Myocyte (in vitro differentiated cells): ENCODE data around the gene TOX3. TPM values are rescaled to one million over a fixed set of nuclear protein-coding genes. Genes with fewer than 3 reads are reported as not detected.

Experiments
- DNase-seq: peaks from one replicate; pipeline ENCODE4 v3.0.0-alpha.2; 2012; ENCODE audit warnings: low read depth
- total RNA-seq: library from RNA; depleted of rRNA; stranded (reverse); fragments of >200 nt; gene quantifications from 2 replicates; pipeline ENCODE4 v1.2.3, GENCODE V29; 2014

TOX3 gene
- total RNA-seq, 1 donor from 2014 or later = not detected

DNA sequence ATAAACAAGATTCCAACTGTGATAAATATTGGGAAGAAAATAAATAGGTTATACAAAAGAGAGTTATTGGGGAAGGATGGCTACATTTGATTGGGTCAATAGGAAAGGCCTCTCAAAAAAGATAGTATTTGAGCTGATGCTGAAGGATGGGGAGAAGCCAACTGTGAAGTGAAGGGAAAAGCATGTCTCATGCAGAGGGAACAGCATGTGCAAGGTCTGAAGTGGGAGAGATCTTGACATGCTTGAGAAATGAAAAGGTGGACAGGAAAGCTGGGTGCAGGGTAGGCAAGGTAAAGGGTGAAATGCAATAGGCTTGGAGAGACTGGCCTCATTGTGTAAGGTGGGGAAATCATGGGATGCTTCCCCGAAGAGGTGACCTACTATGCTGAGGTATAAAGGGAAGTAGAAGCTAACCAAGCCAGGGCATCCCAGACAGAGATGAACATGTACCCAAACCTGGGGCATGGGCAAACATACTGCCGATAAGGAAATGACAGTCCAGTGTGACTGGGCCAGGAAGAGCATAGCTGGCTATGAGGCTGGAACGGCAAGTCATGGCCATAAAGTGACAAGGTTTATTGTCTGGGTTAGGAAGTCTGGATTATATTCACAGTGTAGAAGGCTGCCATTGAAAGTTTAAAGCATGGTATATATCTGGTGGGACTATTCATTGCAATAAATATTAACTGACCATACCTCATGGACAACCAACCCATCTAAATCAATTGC, 91.2 kb downstream of the TOX3 start:
- no peak for DNase-seq

DNA sequence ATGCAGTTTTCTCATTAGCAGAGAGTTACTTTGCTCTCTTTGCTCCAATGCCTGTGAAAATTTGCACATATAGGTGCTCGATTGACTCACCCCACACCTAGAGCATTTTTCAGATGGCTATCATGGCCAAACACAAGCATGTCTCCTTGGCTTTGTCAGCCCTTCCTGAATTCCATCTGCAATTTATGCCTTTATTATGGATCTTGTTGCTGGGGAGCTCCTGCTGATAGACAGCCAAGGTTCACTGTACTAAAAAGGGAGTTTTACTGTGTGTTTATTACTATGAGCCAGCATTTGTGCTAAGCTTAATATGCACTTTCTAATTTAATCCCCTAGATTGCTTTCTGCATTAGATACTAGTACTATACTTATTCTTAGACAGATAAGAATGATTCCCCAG, 93.3 kb downstream of the TOX3 start:
- DNase-seq = no peak

DNA sequence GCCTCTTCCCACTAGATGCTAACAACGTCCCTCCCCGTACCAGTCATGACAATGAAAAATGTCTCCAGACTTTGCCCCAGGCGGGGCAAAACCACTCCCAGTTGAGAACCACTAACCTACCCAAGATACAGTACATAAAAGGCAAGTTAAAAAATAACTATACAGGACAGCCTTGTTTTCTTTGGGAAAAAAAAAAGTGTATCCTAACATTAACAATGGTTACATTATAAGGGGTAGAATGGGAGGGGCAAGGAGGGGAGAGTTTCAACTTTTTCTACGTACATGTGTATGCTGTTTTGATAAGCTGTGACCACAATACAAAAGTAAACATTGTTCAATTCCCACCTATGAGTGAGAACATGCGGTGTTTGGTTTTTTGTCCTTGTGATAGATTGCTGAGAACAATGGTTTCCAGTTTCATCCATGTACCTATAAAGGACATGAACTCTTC, 94.9 kb downstream of the TOX3 start:
- no peak for DNase-seq

DNA sequence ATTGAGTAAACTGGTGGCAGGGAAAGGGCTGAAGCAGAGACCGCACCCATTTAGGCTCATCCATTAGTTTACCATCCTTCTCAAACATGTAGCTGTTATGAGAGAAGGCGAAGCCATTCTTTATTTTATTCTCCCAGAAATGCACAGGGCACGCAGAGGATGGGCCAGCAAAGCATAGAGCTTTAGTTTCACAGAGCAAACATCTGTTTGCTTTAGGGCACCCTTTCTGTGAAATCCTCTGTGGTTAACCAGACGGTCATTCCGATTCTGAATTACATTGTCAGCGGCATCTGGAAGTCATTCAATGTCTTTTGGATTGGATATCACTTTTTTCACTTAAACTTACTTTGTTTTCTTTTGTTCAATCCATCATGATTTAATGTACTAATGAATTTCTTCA, 96.0 kb downstream of the TOX3 start:
- no peak for DNase-seq

DNA sequence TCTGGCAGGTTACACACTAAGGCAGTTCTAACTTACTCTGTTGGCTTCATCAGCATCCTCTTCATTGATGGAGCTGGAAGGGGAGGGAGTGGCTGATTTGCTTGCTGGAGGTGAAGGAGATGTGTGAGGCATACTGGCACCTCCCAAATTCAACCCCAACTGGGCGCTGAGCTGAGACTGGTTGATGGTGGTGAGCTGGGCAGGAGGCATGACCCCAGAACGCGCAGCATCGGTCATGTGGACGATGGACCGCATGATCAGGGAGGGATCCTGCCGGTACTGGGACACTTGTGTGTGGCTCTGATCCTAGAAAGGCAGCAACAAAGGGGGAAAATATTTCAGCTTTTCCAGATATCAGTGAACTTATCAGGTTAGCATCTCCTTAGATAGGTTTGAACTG, 96.7 kb downstream of the TOX3 start:
- no peak for DNase-seq

DNA sequence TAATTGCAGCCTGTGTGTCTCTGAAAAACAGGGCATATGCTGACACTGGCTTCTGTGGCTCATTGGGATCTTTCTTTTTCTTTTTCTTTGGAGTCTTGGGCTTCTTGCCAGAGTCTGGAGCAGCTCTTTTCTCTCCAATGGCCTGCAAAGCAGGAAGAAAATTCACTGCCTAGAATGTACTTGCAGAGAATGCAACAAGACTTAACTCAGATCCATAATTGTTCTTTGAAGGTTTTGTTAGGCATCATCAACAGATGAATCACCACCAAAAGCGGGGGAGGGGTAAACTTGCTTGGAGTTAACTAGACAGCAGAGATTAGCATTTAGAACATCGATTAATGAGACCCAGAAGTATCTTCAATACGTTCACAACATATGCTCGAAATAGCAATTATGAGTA, 100.9 kb downstream of the TOX3 start:
- no peak for DNase-seq

DNA sequence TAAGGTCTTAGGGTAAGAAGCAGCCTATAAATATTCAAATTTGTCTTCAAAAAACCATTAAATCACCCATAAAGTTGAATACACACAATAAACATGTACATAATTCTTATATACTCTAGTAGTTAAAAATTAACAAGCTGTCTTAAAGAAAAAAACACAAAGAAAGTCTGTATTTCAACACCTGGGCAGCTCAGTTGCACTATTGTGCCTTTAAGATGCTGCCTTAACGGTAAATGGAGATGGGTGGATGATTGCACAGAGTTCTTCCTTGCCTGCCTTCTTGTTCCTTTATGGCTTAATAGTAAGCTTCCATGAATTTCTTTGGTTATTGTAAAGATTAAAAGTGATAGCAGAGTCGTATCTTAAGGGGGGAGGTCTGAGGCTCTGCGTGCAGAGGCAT, 105.1 kb downstream of the TOX3 start:
- no peak for DNase-seq

DNA sequence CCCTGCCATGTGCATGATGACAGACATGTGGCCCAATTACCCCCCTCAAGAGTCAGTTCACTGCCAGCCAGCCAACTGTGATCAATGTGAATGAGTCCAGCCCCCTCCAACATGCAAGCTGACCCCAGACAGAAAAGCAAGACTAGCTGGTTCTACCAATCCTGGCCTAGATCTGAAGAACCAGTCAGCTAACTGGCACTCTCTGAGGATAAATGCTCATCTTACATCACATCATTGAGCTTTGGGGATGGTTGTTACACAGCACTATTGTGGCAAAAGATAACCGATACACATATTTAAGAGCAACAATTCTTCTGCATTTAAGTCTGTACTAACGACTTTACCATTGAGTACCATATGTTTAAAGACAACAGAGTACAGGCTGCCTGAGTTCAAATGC, 106.7 kb downstream of the TOX3 start:
- DNase-seq = no peak

DNA sequence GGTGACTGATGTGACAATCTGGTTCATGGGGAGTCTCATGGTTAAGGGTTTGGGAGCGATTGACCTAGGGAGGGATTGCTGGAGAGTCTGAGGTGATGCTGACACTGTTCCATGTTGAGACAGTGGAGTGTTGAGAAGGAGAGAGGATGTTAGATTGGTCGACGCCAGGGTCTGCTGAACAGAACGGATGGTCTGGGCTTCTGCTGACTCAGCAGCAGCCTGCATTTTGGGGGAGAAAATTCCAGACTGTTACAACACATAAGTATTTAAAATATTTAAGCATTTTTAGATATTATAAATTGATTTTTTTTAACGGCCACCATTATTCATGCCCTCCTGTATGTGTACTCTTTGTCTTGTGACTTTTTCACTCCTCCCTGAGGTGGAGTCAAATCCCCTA, 107.2 kb downstream of the TOX3 start:
- DNase-seq = no peak

DNA sequence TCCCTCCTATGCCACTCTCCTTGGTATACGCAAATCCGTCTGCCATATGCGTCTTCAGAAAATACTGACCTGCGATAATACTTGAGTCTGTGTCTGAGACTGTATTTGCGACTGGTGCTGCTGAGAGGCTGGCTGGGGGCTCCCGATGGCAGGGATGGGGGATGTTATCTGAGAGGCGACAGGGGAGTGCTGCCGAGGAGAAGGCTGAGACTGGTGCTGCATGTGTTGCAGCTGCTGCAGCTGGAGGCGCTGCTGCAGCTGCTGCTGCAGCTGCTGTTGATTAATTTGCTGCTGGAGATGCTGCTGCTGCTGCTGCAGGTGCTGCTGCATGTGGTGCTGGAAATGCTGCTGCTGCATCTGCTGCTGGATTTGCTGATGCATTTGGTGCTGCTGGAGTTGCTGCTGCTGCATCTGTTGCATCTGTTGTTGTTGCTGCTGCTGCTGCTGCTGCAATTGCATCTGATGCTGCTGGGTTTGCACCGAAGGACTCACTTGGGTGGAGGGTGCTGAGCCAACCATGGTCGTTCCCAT, 107.7 kb downstream of the TOX3 start:
- no peak for DNase-seq

DNA sequence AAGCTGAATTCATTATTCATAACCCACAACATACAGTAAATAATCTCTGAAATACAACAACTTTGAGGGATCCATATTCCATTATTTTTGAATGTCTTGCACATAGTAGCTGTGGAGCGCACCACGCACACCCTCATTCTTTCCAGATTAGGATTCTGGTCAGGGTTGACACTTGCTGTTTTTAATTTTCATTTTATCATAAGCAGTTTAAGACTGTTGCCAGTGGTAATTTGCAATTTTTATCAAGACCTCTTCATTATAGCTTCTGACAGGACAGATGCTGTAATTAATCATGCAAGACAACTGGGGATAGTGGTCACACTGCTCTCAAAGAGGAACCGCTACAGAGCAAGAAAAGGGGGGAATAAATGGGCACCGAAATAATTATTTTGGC, 109.7 kb downstream of the TOX3 start:
- no peak for DNase-seq

DNA sequence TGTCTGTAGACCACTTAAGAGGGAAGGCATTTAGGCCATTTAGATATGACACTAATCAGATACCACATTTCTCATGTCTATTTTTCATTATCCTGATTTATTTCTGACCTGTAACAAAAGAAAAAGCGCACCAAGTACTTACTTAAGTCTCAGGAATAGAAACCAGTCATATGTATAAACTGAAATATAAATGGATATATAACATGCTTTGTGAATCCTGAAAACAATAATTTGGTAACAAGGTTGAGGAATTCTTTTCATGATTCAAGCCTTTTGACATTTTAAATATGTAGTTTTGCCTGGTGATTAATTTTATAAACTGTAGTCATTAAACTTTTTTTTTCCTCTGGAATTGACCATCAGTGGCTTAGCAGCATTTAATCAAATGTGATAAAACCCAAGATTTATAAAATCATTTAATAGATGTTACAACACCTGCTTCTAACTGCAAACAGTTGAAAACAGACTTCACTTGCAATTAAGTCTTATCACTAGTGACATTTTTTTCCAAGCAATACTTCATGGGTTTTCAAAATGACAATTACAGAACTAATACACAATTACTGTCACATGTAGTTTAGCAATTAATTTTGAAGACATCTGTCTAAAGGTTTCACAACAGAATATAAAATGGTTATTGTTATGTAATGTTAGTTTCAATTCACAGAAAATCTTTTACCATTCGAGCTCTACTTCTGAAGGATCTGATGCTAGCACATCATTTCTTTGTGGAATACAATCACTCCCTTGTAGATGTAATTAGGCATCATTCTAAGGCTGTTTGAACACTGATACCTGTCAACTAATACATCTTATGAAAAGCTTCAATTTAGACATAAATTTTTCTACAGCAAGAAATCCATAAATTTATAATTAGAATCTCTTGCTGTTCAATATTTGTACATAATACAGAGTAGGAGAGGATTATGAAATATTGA, 110.3 kb downstream of the TOX3 start:
- DNase-seq = no peak

DNA sequence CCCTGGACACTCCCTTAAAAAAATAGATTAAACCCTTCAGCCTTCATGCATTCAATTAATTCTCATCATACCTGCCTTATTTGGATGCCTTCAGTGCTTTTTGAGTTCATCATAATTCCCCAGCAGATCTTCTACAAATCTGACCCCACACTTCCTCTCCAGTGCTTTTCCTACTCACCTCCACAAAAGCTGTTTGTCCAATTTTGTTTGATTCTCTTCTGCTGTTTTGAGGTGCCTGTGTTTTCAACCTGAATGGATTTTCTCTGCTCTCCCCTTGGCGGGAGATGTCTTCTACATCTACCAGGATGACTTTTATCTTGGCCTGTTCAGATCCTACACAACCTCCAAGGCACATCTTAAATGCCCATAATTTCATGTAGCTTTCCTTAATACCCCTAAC, 112.7 kb downstream of the TOX3 start:
- no peak for DNase-seq

DNA sequence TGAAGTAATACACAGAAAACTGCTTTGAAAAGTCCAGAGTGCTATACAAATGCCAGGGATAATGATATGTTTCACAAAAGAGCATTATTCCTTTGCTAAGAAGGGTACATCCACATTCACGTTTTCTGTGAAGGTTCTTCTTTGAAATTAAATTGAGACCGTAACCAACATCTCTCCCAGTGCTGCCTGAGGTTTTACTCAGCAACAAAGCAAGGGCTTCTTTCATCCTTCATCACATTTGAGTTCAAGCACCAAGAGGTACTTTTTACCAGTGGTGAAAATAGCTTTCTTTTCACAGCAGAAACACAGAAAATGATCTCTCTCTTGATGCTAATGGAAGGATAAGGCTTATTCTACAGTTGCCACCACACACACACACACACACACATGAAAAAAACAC, 113.3 kb downstream of the TOX3 start:
- DNase-seq = no peak

DNA sequence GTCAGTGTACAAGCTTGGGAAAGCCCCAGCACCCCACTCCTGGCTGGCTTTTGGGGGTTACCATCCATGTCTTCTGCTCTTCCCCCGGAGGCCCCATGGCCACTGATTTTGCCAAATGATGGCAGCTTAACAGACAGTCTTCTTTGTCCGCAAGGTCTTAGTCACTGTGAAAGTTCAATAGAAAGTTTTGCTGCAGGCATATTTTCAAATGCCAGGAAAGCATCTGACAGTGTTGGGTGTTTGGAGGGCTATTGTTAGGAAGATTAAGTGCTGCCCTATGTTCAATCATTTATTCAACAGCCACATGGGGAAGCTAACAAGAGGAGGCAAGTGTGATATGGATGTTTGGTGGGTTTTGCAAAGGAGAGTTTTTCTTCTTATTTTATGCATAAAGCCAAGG, 122.4 kb downstream of the TOX3 start:
- DNase-seq = no peak

DNA sequence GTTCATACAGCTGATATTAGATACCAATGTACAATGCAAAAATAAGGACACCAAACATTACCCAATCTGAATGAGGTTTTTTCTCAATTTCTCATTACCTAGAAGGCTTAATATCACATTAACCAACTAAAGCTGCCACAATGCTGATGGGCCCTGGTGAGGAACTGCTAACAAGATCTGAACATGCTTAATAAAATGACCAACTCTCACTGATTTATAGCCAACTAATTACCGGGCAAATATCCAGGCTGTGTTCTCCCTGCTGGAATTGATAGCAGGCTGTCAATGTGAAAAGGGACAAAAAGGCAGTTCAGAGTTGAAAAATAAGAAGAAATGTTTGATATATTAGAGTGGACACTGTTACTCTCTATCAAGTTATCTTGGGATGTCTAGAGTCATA, 124.6 kb downstream of the TOX3 start:
- DNase-seq = no peak

DNA sequence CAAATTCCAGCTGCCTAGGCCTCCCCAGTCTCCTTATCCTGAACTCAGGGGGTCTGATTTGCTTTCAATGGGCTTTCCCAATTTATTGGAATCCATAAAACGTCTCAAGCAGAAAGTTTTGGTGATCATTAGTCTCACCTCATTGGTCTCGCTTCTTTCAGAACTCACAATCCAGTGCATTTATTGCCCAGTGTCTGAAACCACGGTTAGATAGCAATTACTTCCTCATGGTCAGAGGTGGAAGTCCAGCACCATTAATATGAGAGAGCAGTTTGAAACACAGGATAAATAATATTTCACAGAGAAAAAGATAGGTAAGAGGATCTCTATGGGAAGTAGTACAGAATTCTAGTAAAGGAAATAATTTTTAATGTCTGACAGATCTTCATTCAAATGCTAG, 128.7 kb downstream of the TOX3 start:
- DNase-seq = no peak

DNA sequence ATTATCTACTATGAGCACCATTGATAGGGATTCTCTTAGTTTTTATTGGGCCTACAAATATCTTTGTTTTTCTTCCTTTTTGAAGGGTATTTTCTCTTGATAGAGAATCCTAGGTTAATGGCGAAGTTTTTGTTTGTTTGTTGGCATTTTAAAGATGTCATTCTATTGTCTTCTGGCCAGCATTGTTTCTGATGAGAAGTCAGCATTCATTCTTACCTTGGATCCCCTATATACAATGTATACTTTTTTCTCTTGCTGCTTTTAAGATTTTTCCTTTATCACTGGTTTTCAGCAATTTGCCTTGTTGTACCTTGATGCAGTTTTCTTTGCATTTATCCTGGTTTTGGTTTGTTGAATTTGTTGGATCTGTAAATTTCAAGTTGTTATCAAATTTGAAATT, 130.1 kb downstream of the TOX3 start:
- DNase-seq = no peak

DNA sequence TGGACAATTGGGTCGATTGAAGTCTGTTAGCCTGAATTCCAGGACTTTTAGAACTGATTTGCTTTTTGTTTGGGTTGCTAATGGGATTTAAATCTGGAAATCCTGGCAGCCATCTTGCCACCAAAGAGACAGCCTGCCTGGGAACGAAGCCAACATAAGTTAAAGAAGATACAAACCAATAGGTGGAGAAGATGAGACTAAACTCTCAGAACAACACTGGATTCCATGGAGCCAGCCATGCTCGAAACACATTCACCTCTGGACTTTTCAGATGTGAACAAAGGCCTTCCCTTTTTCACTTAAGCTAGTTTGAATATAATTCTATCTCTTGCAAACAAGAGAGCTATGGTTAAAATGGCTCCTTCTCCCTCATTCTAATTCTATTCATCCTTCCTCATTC, 135.9 kb downstream of the TOX3 start:
- DNase-seq = no peak

DNA sequence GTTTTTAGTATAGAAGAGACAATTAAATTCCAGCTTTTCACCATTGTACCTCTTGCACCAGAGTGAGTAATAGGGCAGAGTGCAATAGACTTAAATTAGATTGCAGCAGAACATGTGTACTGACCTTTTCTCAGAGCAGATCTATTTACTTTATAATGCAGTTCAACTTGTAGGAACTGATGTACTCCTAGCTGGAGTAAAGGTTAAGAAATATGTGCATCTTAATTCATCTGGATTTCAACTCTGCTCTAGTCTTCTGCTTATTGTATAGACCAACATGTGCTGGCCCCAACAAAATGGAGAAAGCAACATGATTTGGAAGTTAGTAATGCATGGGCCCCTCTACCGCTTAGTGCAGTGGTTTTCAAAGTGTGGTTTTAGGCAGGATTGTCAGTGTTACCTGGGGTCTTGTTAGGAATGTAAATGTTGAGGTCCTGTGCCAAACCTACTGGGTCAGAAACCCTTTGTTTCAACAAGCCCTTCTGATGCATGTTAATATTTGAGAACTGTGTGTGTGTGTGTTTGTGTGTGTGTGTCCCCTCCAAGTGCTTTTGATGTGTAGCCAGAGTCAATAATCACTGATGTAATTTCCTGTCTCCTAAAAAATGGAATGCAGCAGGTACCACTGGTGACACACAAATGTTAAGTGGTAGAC, 138.6 kb downstream of the TOX3 start:
- no peak for DNase-seq

DNA sequence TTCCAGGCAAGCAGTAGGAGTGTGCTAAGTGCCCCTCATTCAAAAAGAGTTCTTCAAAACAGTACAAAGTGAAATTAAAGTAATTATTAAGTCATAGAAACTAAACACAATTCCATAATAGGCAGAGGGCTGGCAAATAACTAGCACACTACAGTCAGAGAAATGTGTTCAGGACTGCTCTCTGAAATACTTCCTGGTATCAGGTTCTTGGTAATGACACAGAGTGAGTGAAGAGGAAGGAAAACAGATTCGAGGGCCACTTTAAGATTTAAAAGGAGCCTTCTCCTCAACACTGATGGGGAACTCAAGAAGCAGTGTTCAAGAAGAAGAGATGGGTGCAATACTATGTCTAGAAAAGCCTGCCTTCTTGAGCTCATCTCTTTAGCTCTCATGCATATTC, 139.2 kb downstream of the TOX3 start:
- DNase-seq = no peak

DNA sequence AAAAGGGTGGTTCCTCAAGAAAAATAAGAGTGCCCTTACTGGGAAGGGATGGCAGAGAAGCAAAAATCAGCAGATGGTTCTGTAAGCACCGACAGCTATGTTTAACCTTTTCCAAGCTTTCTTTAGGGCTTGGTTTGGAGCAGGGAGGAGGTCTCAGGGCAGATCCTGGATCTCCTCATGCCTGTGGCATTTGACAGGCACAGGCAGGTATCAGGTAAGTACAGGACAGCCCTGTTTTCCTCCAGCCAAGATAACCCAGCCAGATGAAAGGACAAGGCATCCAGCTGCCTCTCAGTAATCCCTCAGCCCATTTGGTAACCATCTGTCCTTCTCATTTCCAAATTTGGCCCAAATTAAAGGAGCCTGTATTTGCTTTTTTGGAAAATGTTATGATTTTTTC, 141.5 kb downstream of the TOX3 start:
- no peak for DNase-seq
